Upper lobe of right lung (tissue), 1 donor: ENCODE results near the gene ARCN1. TPM values are rescaled to one million over a fixed set of nuclear protein-coding genes. Genes with fewer than 3 reads are reported as not detected.

Experiments
- ATAC-seq: fragments of 200-7000 bp; cut with Tn5 transposase; one replicate; pipeline ENCODE4 v1.9.1; 2020; ENCODE audit warnings: mild to moderate bottlenecking, moderate library complexity
- DNase-seq: peaks from one replicate; pipeline ENCODE4 v3.0.0-alpha.2; 2020
- H3K27ac ChIP-seq: fragments of 200-600 bp; one replicate; pipeline ENCODE4 v1.8.0; 2022
- H3K27me3 ChIP-seq: fragments of 200-600 bp; one replicate; pipeline ENCODE4 v1.8.0; 2022; ENCODE audit warnings: mild to moderate bottlenecking
- H3K36me3 ChIP-seq: fragments of 200-600 bp; one replicate; pipeline ENCODE4 v1.8.0; 2022
- H3K4me1 ChIP-seq: fragments of 200-600 bp; one replicate; pipeline ENCODE4 v1.8.0; 2022
- H3K4me3 ChIP-seq: fragments of 200-600 bp; one replicate; pipeline ENCODE4 v1.8.0; 2022; ENCODE audit warnings: mild to moderate bottlenecking
- H3K9me3 ChIP-seq: fragments of 200-600 bp; one replicate; pipeline ENCODE4 v1.8.0; 2022
- CTCF ChIP-seq: fragments of 200-600 bp; IDR thresholded peaks from one replicate; pipeline ENCODE4 v1.8.0; 2022; ENCODE audit warnings: antibody characterized with exemption
- intact Hi-C: fragments of 100-400 bp; cut with DNase I; formaldehyde crosslinking; loops from one replicate; pipeline ENCODE4 v1.11.0; 2022
- total RNA-seq: library from RNA; stranded (reverse); fragmentation: NEBNext Ultra II Directional; extraction: Animal tissue kit (Norgen Biotek cat#: 25700); gene quantifications from one replicate; pipeline ENCODE4 v1.2.1, GENCODE V29; 2021
- donor health status: DM: no; HTN: yes; CAD: no; lungs with severe emphysema.

The ARCN1 gene
- total RNA-seq, 1 donor from 2014 or later: 120 TPM

- intact Hi-C loops: no loop called here
- peaks cover 23% of the 10 kb centered on the region for H3K4me1 ChIP-seq
- ATAC-seq (no peak), DNase-seq (no peak)
- no peak within 1 kb of the TSS for H3K4me3 ChIP-seq
- no peaks in the 10 kb centered on the region for H3K9me3 ChIP-seq
- no peak for TF ChIP-seq CTCF
- H3K36me3 ChIP-seq: peaks cover 13% of the 10 kb centered on the region
- H3K27ac ChIP-seq: no peak within 1 kb of the TSS
- no peaks in the 10 kb centered on the region for H3K27me3 ChIP-seq
Measured at GRCh38 chr11:118527109-118527508, 45.1 kb upstream of the ARCN1 start, which contains the start of gene TTC36. Gene TTC36 (plus strand): TSS chr11:118527474. CDS start chr11:118527495, 21 bp downstream.

GRCh38 chr11:118528511-118528910 lies 43.7 kb upstream of the ARCN1 start:
- intact Hi-C loops: no loop called here

GRCh38 chr11:118529584-118530175 lies 42.5 kb upstream of the ARCN1 start:
- Histone ChIP-seq H3K4me3 (peak overlapping the region; percentile 76), H3K27ac (no peak overlapping the region), H3K27me3 (no peaks in the 10 kb centered on the region), H3K9me3 (no peaks in the 10 kb centered on the region), H3K4me1 (peaks cover 23% of the 10 kb centered on the region), H3K36me3 (no peaks in the 10 kb centered on the region)
- TF ChIP-seq CTCF: no peak
- DNase-seq (no peak), ATAC-seq (no peak)
- intact Hi-C loops: no loop called here

More at GRCh38 chr11:118528511-118528910, 43.7 kb upstream of the ARCN1 start:
- H3K27me3 ChIP-seq: no peaks in the 10 kb centered on the region
- H3K4me3 ChIP-seq: no peak overlapping the region
- no peaks in the 10 kb centered on the region for H3K36me3 ChIP-seq
- no peak overlapping the region for H3K27ac ChIP-seq
- peaks cover 23% of the 10 kb centered on the region for H3K4me1 ChIP-seq
- DNase-seq (no peak), ATAC-seq (no peak)
- no peaks in the 10 kb centered on the region for H3K9me3 ChIP-seq
- TF ChIP-seq CTCF: no peak

- DNase-seq (peak; percentile 72), ATAC-seq (peak; percentile 62)
- Histone ChIP-seq H3K36me3 (no peaks in the 10 kb centered on the region), H3K4me3 (peak overlapping the region; percentile 76), H3K4me1 (peaks cover 23% of the 10 kb centered on the region), H3K27ac (peak overlapping the region; percentile 70), H3K27me3 (no peaks in the 10 kb centered on the region), H3K9me3 (no peaks in the 10 kb centered on the region)
- intact Hi-C loops: no loop called here
- TF ChIP-seq CTCF: no peak
Measured at GRCh38 chr11:118530180-118530682, 42.0 kb upstream of the ARCN1 start.

DNA sequence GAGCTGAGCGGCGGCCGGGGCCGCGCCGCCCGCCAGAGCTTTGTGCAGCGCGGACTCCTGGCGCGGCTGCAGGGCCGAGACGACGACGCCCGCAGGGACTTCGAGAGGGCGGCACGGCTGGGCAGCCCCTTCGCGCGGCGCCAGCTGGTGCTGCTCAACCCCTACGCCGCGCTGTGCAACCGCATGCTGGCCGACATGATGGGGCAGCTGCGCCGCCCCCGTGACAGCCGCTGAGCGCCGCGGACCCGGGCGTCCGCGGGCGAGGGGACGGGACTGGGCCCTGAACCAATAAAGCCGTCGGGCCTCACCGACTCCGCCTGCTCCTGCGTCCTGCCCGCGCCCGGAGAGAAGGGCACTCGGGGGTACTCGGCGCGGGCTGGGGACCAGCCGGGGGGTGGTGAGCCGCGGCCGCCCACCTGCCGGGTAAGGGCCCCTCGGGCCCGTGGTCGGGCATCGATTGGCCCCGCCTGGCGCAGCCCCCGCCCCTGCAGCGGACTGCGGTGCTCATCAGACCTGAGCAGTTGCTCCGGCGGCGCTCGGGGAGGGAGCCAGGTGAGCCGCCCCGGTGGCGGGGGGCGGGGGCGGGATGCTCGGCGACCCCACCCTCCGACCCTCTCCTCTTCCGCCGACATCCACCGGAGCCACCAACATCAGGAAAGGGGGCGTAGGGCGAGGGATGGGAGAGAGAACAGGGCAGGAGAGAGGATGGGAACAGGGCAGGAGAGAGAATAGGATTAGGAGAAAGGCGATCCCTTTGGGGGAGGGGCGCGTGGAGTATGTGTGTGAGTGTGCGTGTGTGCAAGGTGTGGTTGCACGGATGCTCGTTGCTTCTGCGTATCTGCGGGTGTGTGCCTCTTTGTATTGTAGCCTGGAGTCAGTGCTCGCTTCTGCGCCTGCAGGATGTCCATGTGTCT lies 41.3 kb upstream of the ARCN1 start, which contains the start of gene TMEM25:
TMEM25 (plus strand) TSS at position 510 of the 914 bp plus-strand sequence. CDS start 610 bp downstream, outside the sequence.
- ATAC-seq (peak; percentile 88), DNase-seq (peak; percentile 88)
- intact Hi-C loops: no loop called here
- Histone ChIP-seq H3K4me1 (peaks cover 22% of the 10 kb centered on the region), H3K36me3 (no peaks in the 10 kb centered on the region), H3K27me3 (no peaks in the 10 kb centered on the region), H3K27ac (peak within 1 kb of the TSS; percentile 70), H3K9me3 (no peaks in the 10 kb centered on the region), H3K4me3 (peak within 1 kb of the TSS; percentile 76)
- TF ChIP-seq CTCF: no peak
